GM18519 (cell line): ENCODE data around the gene ZSWIM3.

Source experiments
- ATAC-seq: cut with Tn5 transposase; IDR thresholded peaks from one replicate; pipeline ENCODE4 v1.9.1; 2021; ENCODE audit warnings: mild to moderate bottlenecking, moderate library complexity; ENCODE audit not compliant: unreplicated experiment, low FRiP score

ZSWIM3 gene

GRCh38 chr20:45832619-45833018, 24.8 kb upstream of the ZSWIM3 start:
- ATAC-seq, result no peak

DNA sequence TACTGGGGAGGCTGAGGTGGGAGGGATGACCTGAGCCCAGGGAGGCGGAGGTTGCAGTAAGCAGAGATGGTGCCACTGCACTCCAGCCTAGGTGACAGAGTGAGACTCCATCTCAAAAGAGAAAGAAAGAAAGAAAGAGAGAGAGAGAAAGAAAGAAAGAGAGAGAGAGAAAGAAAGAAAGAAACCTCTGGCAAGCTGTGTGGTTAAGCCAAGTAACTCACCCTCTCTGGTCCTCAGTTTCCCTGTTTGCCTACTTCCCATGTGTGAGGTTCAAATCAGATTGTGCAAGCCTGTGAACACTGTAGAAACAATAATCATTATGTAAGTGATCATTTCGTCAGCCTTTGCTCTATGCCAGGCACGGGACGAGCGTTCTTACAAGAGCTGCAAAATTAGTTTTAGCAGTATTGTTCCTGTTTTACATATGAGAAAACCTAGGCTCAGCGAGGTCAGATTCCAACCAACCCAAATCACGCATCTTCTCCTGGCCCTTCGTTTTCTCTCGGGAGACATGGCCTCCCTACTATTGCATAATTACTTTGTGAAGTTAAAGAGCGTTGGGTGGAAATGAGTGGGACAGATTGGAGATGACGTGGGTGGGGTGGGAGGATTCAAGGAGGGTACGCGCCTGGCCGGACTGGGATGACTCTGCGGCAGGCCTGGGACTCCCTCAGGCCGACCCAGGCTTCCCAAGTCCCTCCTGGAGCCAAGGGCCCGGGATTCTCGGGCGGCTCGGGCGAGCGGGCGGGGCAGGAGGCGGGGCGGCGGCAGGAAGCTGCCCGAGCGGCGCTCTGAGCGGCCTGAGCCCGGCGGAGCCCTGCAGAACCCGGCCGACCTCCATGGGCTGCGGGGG, 24.2 kb upstream of the ZSWIM3 start, which contains the start of gene SNX21:
SNX21 (plus strand) TSS at position 770 of the 853 bp plus-strand sequence. CDS start 121 bp downstream, outside the sequence.
- ATAC-seq, result no peak

GRCh38 chr20:45833883-45834796, 23.3 kb upstream of the ZSWIM3 start:
- no peak for ATAC-seq

DNA sequence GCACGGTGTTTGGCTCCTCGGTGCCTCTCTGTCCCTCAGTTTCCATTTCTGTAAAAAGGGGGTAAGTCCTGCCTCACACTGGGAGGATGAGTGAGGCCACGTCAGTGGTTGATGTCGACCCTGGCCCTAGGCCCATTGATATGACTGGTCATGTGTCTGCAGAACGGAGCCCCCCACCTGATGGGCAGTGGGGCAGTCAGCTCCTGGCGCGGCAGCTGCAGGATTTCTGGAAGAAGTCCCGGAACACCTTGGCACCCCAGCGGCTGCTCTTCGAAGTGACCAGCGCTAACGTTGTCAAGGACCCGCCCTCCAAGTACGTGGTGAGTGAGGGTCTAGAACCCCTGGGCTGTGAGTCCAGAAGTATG, 22.6 kb upstream of the ZSWIM3 start:
- ATAC-seq, result no peak

- no peak for ATAC-seq
These were observed 22.1 kb upstream of the ZSWIM3 start for GRCh38 chr20:45835329-45835765.

DNA sequence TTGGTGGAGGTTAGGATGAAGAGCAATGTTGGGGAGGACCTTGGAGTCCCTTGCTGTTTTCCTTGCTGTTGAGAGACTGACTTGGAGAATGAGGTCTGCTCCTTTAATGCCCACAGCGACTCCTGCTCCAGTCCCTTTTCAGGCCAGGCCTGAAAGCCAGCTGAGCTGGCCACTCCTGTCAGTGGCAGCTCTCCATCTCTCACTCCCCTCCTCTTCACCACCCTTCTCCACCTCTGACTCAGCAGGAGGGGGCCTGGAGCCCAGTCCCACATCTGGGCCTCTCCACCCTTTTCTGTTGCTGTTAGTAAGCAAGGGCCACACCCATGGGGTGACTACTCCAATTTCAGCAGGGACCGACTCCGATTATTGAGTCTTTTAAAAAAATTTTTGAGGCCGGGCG, 21.6 kb upstream of the ZSWIM3 start:
- no peak for ATAC-seq

GRCh38 chr20:45836841-45837240, 20.6 kb upstream of the ZSWIM3 start:
- ATAC-seq, result no peak

DNA sequence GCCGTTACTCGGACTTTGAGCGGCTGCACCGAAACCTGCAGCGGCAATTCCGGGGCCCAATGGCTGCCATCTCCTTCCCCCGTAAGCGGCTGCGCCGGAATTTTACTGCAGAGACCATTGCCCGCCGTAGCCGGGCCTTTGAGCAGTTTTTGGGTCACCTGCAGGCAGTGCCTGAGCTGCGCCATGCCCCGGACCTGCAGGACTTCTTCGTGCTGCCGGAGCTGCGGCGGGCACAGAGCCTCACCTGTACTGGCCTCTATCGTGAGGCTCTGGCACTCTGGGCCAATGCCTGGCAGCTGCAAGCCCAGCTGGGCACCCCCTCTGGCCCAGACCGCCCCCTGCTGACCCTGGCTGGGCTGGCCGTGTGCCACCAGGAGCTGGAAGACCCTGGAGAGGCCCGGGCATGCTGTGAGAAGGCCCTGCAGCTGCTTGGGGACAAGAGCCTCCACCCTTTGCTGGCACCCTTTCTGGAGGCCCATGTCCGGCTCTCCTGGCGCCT, 16.7 kb upstream of the ZSWIM3 start:
- no peak for ATAC-seq

DNA sequence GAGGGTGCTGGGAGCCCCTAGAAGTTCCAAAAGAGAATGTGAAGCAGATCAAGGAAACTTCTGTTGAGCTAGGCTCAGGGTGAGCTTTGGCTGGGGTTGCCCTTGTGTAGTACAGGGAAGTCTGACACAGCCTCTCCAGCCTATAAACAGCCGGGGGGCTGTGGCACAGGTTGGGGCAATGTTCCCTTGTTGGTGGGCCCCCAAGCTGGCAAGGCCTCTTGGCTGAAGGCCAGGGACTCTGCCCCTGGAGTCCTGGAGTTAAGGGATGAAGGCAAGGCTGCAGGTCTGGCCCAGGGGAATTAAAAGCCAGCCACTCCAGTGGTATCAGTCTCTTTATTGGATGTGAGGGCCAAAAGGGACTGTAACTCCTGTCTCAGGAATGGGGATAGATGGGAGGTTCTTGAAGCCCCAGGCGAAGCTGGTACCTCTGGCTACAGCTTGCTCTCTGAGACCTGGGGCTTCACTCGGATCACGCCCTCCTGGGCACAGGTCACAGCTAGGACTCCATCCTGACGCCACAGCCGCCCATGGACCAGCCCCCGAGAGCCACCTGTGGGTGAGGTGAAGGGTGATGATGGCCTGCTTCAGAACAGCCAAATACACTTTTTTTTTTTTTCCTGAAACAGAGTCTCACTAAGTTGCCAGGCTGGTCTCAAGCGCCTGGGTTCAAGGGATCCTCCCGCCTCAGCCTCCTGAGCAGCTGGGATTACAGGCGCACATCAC, 15.8 kb upstream of the ZSWIM3 start:
- no peak for ATAC-seq

DNA sequence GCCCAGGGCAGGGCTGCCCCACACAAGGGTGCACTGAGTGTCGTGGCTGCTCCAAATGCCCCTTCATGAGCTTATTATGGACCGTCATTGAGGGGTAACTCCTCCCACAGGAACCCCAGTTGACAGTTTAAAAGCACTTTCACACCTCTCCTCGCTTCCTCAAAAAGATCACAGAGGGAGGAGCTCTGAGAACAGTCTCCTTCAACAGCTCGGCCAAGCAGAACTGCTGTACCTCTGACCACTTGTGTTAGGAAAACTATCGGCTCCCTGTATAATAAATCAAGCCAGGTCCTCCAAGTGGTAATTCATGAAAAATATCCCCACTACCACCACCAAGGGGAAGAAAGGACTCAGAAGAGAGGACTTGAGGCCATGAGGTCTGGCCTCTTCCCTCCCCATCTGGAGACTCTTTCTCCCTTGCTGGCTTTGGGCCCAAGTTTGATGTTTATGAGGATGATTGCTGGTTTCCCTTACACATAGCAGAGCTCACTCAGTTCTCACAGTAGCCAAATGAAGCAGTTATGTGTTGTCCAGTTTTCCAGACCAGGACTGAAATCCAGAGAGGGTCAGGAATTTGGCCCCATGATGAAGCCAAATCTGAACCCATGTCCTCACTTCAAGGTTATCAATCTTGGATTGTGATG, 15.1 kb upstream of the ZSWIM3 start:
- no peak for ATAC-seq

DNA sequence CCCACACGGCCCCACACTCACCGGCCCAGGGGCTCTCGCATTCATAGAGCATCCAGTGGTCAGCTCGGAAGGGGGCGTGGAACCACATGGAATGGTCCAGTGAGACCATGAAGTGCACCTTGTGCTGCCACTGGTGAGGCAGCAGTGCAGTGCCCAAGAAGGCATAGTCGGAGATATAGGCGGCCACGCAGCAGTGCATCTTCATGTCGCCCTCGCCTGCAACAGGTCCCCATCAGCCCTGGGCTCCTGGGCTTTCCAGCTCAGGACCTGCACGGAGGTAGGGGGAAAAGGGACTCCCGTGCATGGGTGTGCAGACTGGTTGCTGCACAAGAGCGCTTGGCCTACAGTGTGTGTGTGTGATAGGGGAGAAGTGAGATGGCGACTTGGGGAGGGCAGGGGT, 13.9 kb upstream of the ZSWIM3 start:
- no peak for ATAC-seq

DNA sequence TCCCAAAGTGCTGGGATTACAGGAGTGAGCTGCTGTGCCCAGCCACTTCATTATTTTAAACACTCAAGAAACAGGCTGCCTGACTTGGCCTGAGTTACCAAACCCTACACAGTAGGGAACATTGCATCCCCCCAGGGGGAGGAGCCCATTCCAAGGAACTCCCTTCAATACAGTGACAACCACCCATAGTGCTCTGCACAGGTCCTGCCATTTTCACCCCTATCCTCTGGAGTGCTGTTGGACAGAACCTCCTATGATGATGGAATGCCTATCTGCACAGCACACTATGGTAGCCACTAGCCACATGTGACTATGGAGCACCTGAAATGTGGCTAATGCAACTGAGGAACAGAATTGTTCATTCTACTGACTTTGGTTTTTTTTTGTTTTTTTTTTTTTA, 12.0 kb upstream of the ZSWIM3 start:
- no peak for ATAC-seq

DNA sequence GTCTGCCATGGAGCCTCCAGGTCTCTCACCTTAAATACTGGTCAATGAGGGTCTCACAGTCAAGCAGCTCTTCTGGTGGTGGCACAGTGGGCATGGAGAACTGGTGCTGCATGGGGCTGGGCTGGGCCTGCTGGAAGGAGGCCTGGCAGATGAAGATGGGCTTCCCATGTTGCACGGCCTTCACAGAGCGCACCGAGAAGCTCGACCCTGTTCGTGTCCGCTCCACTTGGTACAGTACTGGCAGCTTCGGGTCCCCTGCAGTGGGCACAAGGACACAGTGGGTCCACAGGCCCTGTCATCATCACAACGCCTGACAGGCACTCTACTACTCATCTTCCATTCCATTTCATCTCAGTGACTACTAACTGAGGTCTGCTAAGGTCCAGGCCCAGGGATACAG, 9.0 kb upstream of the ZSWIM3 start:
- ATAC-seq, result no peak

DNA sequence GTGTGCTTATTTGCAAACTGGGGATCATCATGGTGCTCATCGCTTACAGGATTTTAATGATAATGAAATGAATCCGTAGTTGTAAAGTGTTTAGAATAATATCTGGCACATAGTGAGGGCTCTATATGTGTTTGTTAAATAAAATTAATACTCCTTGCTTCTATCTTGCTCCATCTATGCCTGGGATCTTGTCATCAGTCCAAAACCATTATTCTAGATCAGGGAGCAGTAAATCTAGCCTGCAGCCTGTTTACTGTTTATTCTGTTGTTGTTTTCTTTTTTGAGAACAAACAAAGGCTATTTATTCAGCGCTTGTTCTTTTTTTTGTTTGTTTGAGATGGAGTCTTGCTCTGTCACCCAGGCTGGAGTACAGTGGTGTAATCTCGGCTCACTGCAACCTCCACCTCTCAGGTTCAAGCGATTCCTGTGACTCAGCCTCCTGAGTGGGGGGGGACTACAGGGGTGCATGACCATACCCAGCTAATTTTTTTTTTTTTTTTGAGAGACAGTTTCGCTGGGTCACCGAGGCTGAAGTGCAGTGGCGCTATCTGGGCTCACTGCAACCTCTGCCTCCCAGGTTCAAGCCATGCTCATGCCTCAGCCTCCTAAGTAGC, 8.3 kb upstream of the ZSWIM3 start:
- no peak for ATAC-seq

GRCh38 chr20:45850238-45850637, 7.2 kb upstream of the ZSWIM3 start:
- ATAC-seq, result no peak

- no peak for ATAC-seq
These were observed 6.5 kb upstream of the ZSWIM3 start for GRCh38 chr20:45850926-45851325.

DNA sequence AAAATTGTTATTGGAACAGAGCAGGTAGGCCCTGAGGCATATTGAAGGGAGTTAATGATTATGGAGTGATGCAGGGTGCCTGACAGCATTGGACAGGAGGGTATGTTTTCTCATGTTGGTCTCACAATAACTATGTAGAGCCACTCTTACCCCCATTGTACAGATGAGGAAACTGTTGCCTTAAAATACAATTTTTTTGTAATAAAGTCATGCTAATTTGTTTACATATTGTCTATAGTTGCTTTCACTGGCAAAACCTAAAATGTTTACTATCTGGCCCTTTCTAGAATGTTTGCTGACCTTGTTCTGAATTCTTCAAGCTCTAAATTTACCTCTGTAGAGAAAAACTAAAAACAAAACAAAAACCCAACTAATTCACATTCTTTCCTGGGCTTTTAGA, 5.9 kb upstream of the ZSWIM3 start:
- ATAC-seq, result no peak

- no peak for ATAC-seq
These were observed 5.1 kb upstream of the ZSWIM3 start for GRCh38 chr20:45852326-45852725.

- ATAC-seq, result no peak
These were observed 3.9 kb upstream of the ZSWIM3 start for GRCh38 chr20:45853484-45853883.

GRCh38 chr20:45857882-45858216, 435 bp downstream of the ZSWIM3 start:
- no peak for ATAC-seq
